Neuronal stem cell (in vitro differentiated cells): Measurements from ENCODE around the gene MYOT.

Experiments
- DNase-seq: peaks from one replicate; pipeline ENCODE4 v3.0.0-alpha.2; 2013; ENCODE audit warnings: low spot score
- H2AFZ ChIP-seq: one replicate; pipeline ENCODE4 v1.6.1; 2013; ENCODE audit warnings: mild to moderate bottlenecking, low read length, inconsistent platforms
- H2AK5ac ChIP-seq: 2 replicates; pipeline ENCODE4 v1.6.1; 2013; ENCODE audit warnings: low read depth, mild to moderate bottlenecking, inconsistent platforms, low read length, moderate library complexity, mixed read lengths
- H2BK120ac ChIP-seq: 2 replicates; pipeline ENCODE4 v1.6.1; 2013; ENCODE audit warnings: low read depth, mild to moderate bottlenecking, inconsistent platforms, low read length, moderate library complexity, mixed read lengths
- H2BK12ac ChIP-seq: one replicate; pipeline ENCODE4 v1.6.1; 2013; ENCODE audit warnings: low read length, inconsistent platforms
- H2BK15ac ChIP-seq: 2 replicates; pipeline ENCODE4 v1.6.1; 2013; ENCODE audit warnings: mild to moderate bottlenecking, low read length, inconsistent platforms, mixed read lengths
- H2BK5ac ChIP-seq: one replicate; pipeline ENCODE4 v1.6.1; 2013; ENCODE audit warnings: inconsistent platforms, mild to moderate bottlenecking, low read length, moderate library complexity
- H3K14ac ChIP-seq: one replicate; pipeline ENCODE4 v1.6.1; 2013; ENCODE audit warnings: low read length, inconsistent platforms
- H3K18ac ChIP-seq: 2 replicates; pipeline ENCODE4 v1.6.1; 2013; ENCODE audit warnings: low read length, inconsistent platforms
- H3K23ac ChIP-seq: 2 replicates; pipeline ENCODE4 v1.6.1; 2013; ENCODE audit warnings: low read depth, mild to moderate bottlenecking, mixed read lengths, low read length, inconsistent platforms; ENCODE audit not compliant: poor library complexity
- H3K27ac ChIP-seq: replicated peaks from 3 replicates; pipeline ENCODE4 v1.5.1; 2013; ENCODE audit warnings: low read length, inconsistent platforms
- H3K27me3 ChIP-seq, 3 experiments: 2 replicates each; pipeline ENCODE4 v1.6.1; 2013; ENCODE audit warnings: low read length in 3 of 3, mild to moderate bottlenecking in 2 of 3, inconsistent platforms in 1 of 3, low read depth in 1 of 3, mixed read lengths in 1 of 3, moderate library complexity in 1 of 3; ENCODE audit not compliant: control insufficient read depth in 3 of 3, insufficient read depth in 3 of 3
- H3K36me3 ChIP-seq, 2 donors: replicated peaks in 1 of 2; 2 replicates each; pipeline ENCODE4 v1.6.1; 2013; ENCODE audit warnings: low read length in 2 of 2; ENCODE audit not compliant: control insufficient read depth in 2 of 2, insufficient read depth in 2 of 2
- H3K4ac ChIP-seq: 2 replicates; pipeline ENCODE4 v1.6.1; 2013; ENCODE audit warnings: inconsistent platforms, mild to moderate bottlenecking, low read length, moderate library complexity
- H3K4me1 ChIP-seq, 2 donors: 1 replicate in 1 of 2; 2 replicates in 1 of 2; pipeline ENCODE4 v1.6.1; 2013; ENCODE audit warnings: low read length in 2 of 2, low read depth in 1 of 2; ENCODE audit not compliant: control insufficient read depth in 2 of 2, insufficient read depth in 1 of 2
- H3K4me2 ChIP-seq: one replicate; pipeline ENCODE4 v1.6.1; 2013; ENCODE audit warnings: mild to moderate bottlenecking, low read length, inconsistent platforms; ENCODE audit not compliant: insufficient read depth, poor library complexity, severe bottlenecking
- H3K4me3 ChIP-seq, 2 donors: 2 replicates each; pipeline ENCODE4 v1.5.1; 2013; ENCODE audit warnings: low read length in 2 of 2, mild to moderate bottlenecking in 2 of 2, inconsistent platforms in 1 of 2, moderate library complexity in 1 of 2
- H3K79me1 ChIP-seq: one replicate; pipeline ENCODE4 v1.6.1; 2013; ENCODE audit warnings: low read depth, mild to moderate bottlenecking, inconsistent platforms, low read length, moderate library complexity
- H3K9ac ChIP-seq: one replicate; pipeline ENCODE4 v1.6.1; 2013; ENCODE audit warnings: mild to moderate bottlenecking, low read depth, low read length, inconsistent platforms; ENCODE audit not compliant: poor library complexity
- H3K9me3 ChIP-seq, 2 donors: replicated peaks in 1 of 2; 2 replicates each; pipeline versions ENCODE3 to v1.6.1; 2013; ENCODE audit warnings: low read length in 2 of 2, mild to moderate bottlenecking in 2 of 2, inconsistent platforms in 1 of 2, low read depth in 1 of 2, mixed read lengths in 1 of 2, moderate library complexity in 1 of 2; ENCODE audit not compliant: control insufficient read depth in 2 of 2, insufficient read depth in 1 of 2
- H4K8ac ChIP-seq: one replicate; pipeline ENCODE4 v1.6.1; 2013; ENCODE audit warnings: low read depth, mild to moderate bottlenecking, inconsistent platforms, low read length, moderate library complexity
- H4K91ac ChIP-seq: one replicate; pipeline ENCODE4 v1.6.1; 2013; ENCODE audit warnings: low read length, low read depth, mild to moderate bottlenecking, inconsistent platforms; ENCODE audit not compliant: poor library complexity
- WGBS, 2 donors: extraction: QIAGEN DNeasy Blood & Tissue Kit; methylation state at CpG; one replicate each; pipeline ENCODE4 v1.1.7; 2013; ENCODE audit warnings: missing lambda C conversion rate in 2 of 2, mixed read lengths in 1 of 2; ENCODE audit not compliant: insufficient read length in 2 of 2, insufficient replicate concordance in 1 of 2; ENCODE audit errors: extremely low coverage in 2 of 2; 5-methylcytosine and 5-hydroxymethylcytosine counted together

MYOT gene

GRCh38 chr5:137834498-137835049 lies 33.1 kb upstream of the MYOT start:
- Histone ChIP-seq H3K4me1 (peaks cover 0 to 2% of the 10 kb centered on the region in 2 donors), H3K9me3 (no peaks in the 10 kb centered on the region), H3K4me3 (no peak overlapping the region), H3K79me1 (no peaks in the 10 kb centered on the region), H3K27me3 (peaks cover 0 to 14% (median 0%) of the 10 kb centered on the region in 3 experiments), H2BK120ac (no peak overlapping the region), H2BK15ac (no peak overlapping the region), H3K9ac (no peak overlapping the region), H3K4me2 (no peak overlapping the region), H4K8ac (no peak overlapping the region), H3K14ac (no peak overlapping the region), H2BK5ac (no peak overlapping the region), H3K23ac (no peak overlapping the region), H2BK12ac (no peak overlapping the region), H3K27ac (peak overlapping the region; percentile 54), H4K91ac (no peak overlapping the region), H3K18ac (no peak overlapping the region), H2AK5ac (no peak overlapping the region), H2AFZ (no peak overlapping the region), H3K36me3 (no peaks in the 10 kb centered on the region), H3K4ac (no peak overlapping the region)
- WGBS, 2 donors = no CpG with 5 or more reads among the region's 4 CpGs
- peak; percentile 5 for DNase-seq

GRCh38 chr5:137836298-137836697 lies 31.4 kb upstream of the MYOT start:
- Histone ChIP-seq H4K8ac (no peak overlapping the region), H2BK15ac (no peak overlapping the region), H3K18ac (no peak overlapping the region), H3K9me3 (no peaks in the 10 kb centered on the region), H3K23ac (no peak overlapping the region), H3K4ac (no peak overlapping the region), H2BK12ac (no peak overlapping the region), H3K14ac (no peak overlapping the region), H3K4me3 (no peak overlapping the region), H3K4me1 (peaks cover 0 to 2% of the 10 kb centered on the region in 2 donors), H3K27ac (no peak overlapping the region), H3K9ac (no peak overlapping the region), H3K4me2 (no peak overlapping the region), H2BK120ac (no peak overlapping the region), H2AFZ (no peak overlapping the region), H2AK5ac (no peak overlapping the region), H3K79me1 (no peaks in the 10 kb centered on the region), H4K91ac (no peak overlapping the region), H2BK5ac (no peak overlapping the region), H3K36me3 (no peaks in the 10 kb centered on the region), H3K27me3 (peaks cover 0 to 17% (median 0%) of the 10 kb centered on the region in 3 experiments)
- WGBS, 2 donors = no CpG with 5 or more reads among the region's 1 CpG
- no peak for DNase-seq

- Histone ChIP-seq H3K23ac (no peak overlapping the region), H3K14ac (no peak overlapping the region), H3K36me3 (no peaks in the 10 kb centered on the region), H4K8ac (no peak overlapping the region), H3K4me1 (peaks cover 0 to 2% of the 10 kb centered on the region in 2 donors), H3K9me3 (no peaks in the 10 kb centered on the region), H2AK5ac (no peak overlapping the region), H3K4ac (no peak overlapping the region), H4K91ac (no peak overlapping the region), H2BK12ac (no peak overlapping the region), H3K27ac (no peak overlapping the region), H3K4me2 (no peak overlapping the region), H2BK5ac (no peak overlapping the region), H3K18ac (no peak overlapping the region), H3K27me3 (peaks cover 0 to 19% (median 0%) of the 10 kb centered on the region in 3 experiments), H2AFZ (no peak overlapping the region), H3K4me3 (no peak overlapping the region), H2BK120ac (no peak overlapping the region), H3K9ac (no peak overlapping the region), H2BK15ac (no peak overlapping the region), H3K79me1 (no peaks in the 10 kb centered on the region)
- no peak for DNase-seq
These were observed 30.7 kb upstream of the MYOT start for GRCh38 chr5:137836997-137837396.

GRCh38 chr5:137837491-137838394 lies 29.9 kb upstream of the MYOT start:
- Histone ChIP-seq H4K91ac (no peak overlapping the region), H3K4me1 (peaks cover 0 to 2% of the 10 kb centered on the region in 2 donors)

More at GRCh38 chr5:137837491-137838394, 29.9 kb upstream of the MYOT start:
- Histone ChIP-seq H3K9me3 (no peaks in the 10 kb centered on the region), H3K27ac (no peak overlapping the region), H2BK12ac (no peak overlapping the region), H2BK120ac (no peak overlapping the region), H3K4me3 (no peak overlapping the region), H3K9ac (no peak overlapping the region), H3K4me2 (no peak overlapping the region), H4K8ac (no peak overlapping the region), H3K27me3 (peaks cover 0 to 19% (median 0%) of the 10 kb centered on the region in 3 experiments), H2BK5ac (no peak overlapping the region), H3K14ac (no peak overlapping the region), H3K23ac (no peak overlapping the region), H3K4ac (no peak overlapping the region), H2BK15ac (no peak overlapping the region), H3K18ac (no peak overlapping the region), H2AK5ac (no peak overlapping the region), H2AFZ (no peak overlapping the region), H3K36me3 (no peaks in the 10 kb centered on the region), H3K79me1 (no peaks in the 10 kb centered on the region)
- DNase-seq = no peak
- WGBS, 2 donors = no CpG with 5 or more reads among the region's 2 CpGs
